A549 (cell line): ENCODE data around the gene MYEOV. TPM values are rescaled to one million over a fixed set of nuclear protein-coding genes. Genes with fewer than 3 reads are reported as not detected.

Experiments used
- ATAC-seq, 2 experiments: fragments of 200-7000 bp in 1 of 2; fragments of >200 bp in 1 of 2; cut with Nextera tagmentation in 1 of 2; cut with Tn5 transposase in 1 of 2; 3 replicates each; pipeline versions ENCODE4 v1.8.0 to v1.9.1; 2018 to 2020; ENCODE audit warnings: mild to moderate bottlenecking in 1 of 2, moderate library complexity in 1 of 2
- CTCF ChIA-PET: fragments of 300-600 bp; sonication (Branson Sonifier 250); formaldehyde crosslinking; extraction: SDS; loops from one replicate; lab custom pipeline; 2021; ENCODE audit warnings: antibody characterized with exemption, inconsistent platforms; lab: Yijun Ruan, JAX
- POLR2A ChIA-PET: fragments of 350-600 bp; formaldehyde crosslinking; extraction: SDS; loops from one replicate; lab custom pipeline; 2021; ENCODE audit warnings: antibody characterized with exemption, inconsistent platforms; lab: Yijun Ruan, JAX
- DNase-seq, 2 experiments: peaks; one replicate each; pipeline versions ENCODE4 v3.0.0 to v3.0.0-alpha.2; 2011 to 2016; ENCODE audit warnings: low read depth in 1 of 2, low spot score in 1 of 2
- FAIRE-seq: peaks from 2 replicates; lab custom pipeline; 2011; peaks lifted over from hg19 to GRCh38; lab: Jason Lieb, UNC
- H3K27ac ChIP-seq, 2 experiments: fragments of >200 bp; sonication (Bioruptor Twin); formaldehyde crosslinking; 3 replicates each; pipeline ENCODE4 v1.5.1; 2016 to 2017
- H3K4me1 ChIP-seq: fragments of >200 bp; sonication (Bioruptor Twin); formaldehyde crosslinking; 3 replicates; pipeline ENCODE4 v1.6.1; 2016
- H3K4me2 ChIP-seq: fragments of >200 bp; sonication (Bioruptor Twin); formaldehyde crosslinking; 3 replicates; pipeline ENCODE4 v1.6.1; 2016
- H3K4me3 ChIP-seq: fragments of >200 bp; sonication (Bioruptor Twin); formaldehyde crosslinking; 3 replicates; pipeline ENCODE4 v1.5.1; 2016
- H3K9me3 ChIP-seq: fragments of >200 bp; sonication (Bioruptor Twin); formaldehyde crosslinking; 3 replicates; pipeline ENCODE4 v1.6.1; 2016
- CBX2 ChIP-seq: fragments of 200-600 bp; sonication (generic); IDR thresholded peaks from 2 replicates; pipeline ENCODE4 v1.6.1; 2016; ENCODE audit warnings: low read depth, mild to moderate bottlenecking, borderline replicate concordance
- EHF ChIP-seq: fragments of 250-450 bp; sonication (Bioruptor Pico); IDR thresholded peaks from 2 replicates; pipeline ENCODE4 v1.5.0; 2020; ENCODE audit warnings: mild to moderate bottlenecking
- EHMT2 ChIP-seq: fragments of 200-600 bp; sonication (generic); IDR thresholded peaks from 2 replicates; pipeline ENCODE4 v1.6.1; 2016; ENCODE audit warnings: antibody characterized with exemption, low read depth, mild to moderate bottlenecking, moderate library complexity
- FOSL2 ChIP-seq, 2 experiments: fragments of 450-650 bp in 1 of 2; fragments of >200 bp in 1 of 2; sonication (Bioruptor Twin) in 1 of 2; formaldehyde crosslinking; IDR thresholded peaks; 2 replicates each; pipeline versions ENCODE4 v1.5.0 to v1.6.1; 2016 to 2020; ENCODE audit warnings: mild to moderate bottlenecking in 1 of 2, moderate library complexity in 1 of 2
- HOXA7 ChIP-seq: fragments of 250-450 bp; sonication (Bioruptor Pico); IDR thresholded peaks from 2 replicates; pipeline ENCODE4 v1.5.0; 2020; ENCODE audit warnings: mild to moderate bottlenecking, moderate library complexity
- JUN ChIP-seq, 2 experiments: fragments of >200 bp; sonication (Bioruptor Twin); formaldehyde crosslinking; IDR thresholded peaks; 2 replicates in 1 of 2; 3 replicates in 1 of 2; pipeline ENCODE4 v1.6.1; 2016 to 2017
- JUNB ChIP-seq: fragments of >200 bp; sonication (Bioruptor Twin); formaldehyde crosslinking; IDR thresholded peaks from 2 replicates; pipeline ENCODE4 v1.6.1; 2016
- MAZ ChIP-seq: fragments of 150-350 bp; IDR thresholded peaks from 2 replicates; pipeline ENCODE4 v1.6.1; 2014; ENCODE audit warnings: antibody characterized with exemption, low read depth, low read length, borderline replicate concordance
- NFE2L2 ChIP-seq: fragments of 150-350 bp; conservative IDR thresholded peaks from 2 replicates; pipeline ENCODE4 v1.6.1; 2014; ENCODE audit warnings: low read length
- NR3C1 ChIP-seq: fragments of >200 bp; sonication (Bioruptor Twin); formaldehyde crosslinking; IDR thresholded peaks from 3 replicates; pipeline ENCODE4 v1.6.1; 2017
- POLR2A ChIP-seq: IDR thresholded peaks from 2 replicates; pipeline ENCODE4 v1.6.1; 2012; ENCODE audit warnings: mild to moderate bottlenecking, low read length
- POLR2AphosphoS2 ChIP-seq: conservative IDR thresholded peaks from 2 replicates; pipeline ENCODE4 v1.6.1; 2012; ENCODE audit warnings: low read length, improper control_type of control experiment, inconsistent platforms
- RAD21 ChIP-seq, 2 experiments: fragments of >200 bp in 1 of 2; sonication (Bioruptor Twin) in 1 of 2; formaldehyde crosslinking in 1 of 2; IDR thresholded peaks in 1 of 2; conservative IDR thresholded peaks in 1 of 2; 2 replicates in 1 of 2; 3 replicates in 1 of 2; pipeline ENCODE4 v1.6.1; 2012 to 2018; ENCODE audit warnings: inconsistent platforms in 1 of 2
- RARB ChIP-seq: fragments of 250-450 bp; sonication (Bioruptor Pico); IDR thresholded peaks from 2 replicates; pipeline ENCODE4 v1.8.0; 2021; ENCODE audit warnings: mild to moderate bottlenecking, moderate library complexity
- RFX5 ChIP-seq: fragments of 450-650 bp; IDR thresholded peaks from 2 replicates; pipeline ENCODE4 v1.7.1; 2014; ENCODE audit warnings: antibody characterized with exemption, mild to moderate bottlenecking, moderate library complexity
- ZC3H11A ChIP-seq: fragments of 450-650 bp; IDR thresholded peaks from 2 replicates; pipeline ENCODE4 v1.6.1; 2014; ENCODE audit warnings: antibody characterized with exemption, mild to moderate bottlenecking
- ZSCAN20 ChIP-seq: fragments of 250-450 bp; sonication (Bioruptor Pico); IDR thresholded peaks from 2 replicates; pipeline ENCODE4 v1.8.0; 2022; ENCODE audit warnings: mild to moderate bottlenecking, moderate library complexity
- WGBS: methylation state at CpG from one replicate; pipeline ENCODE4 v1.1.6; 2017; ENCODE audit errors: missing lambda C conversion rate; 5-methylcytosine and 5-hydroxymethylcytosine counted together
- polyA plus RNA-seq, 4 experiments: library from polyadenylated mRNA; depleted of rRNA in 3 of 4; stranded (reverse); fragments of >200 nt; fragmentation: RNase III in 1 of 4; extraction: RNeasy Plus Mini Kit Qiagen cat#74134 plus additional on column Dnase treatment in 1 of 4; gene quantifications; 2 replicates in 3 of 4; 3 replicates in 1 of 4; pipeline ENCODE4 v1.2.3, GENCODE V29; 2011 to 2017
- TF ChIP-seq, protein P1 (sequence below): fragments of 200-600 bp; sonication (generic); IDR thresholded peaks from 2 replicates; pipeline ENCODE4 v1.6.1; 2016; ENCODE audit warnings: antibody characterized with exemption, mild to moderate bottlenecking, moderate library complexity
- TF ChIP-seq, protein P2 (sequence below): fragments of >200 bp; sonication (Bioruptor Twin); formaldehyde crosslinking; IDR thresholded peaks from 2 replicates; pipeline ENCODE4 v1.6.1; 2016
- TF ChIP-seq, protein P3 (sequence below): IDR thresholded peaks from 2 replicates; pipeline ENCODE4 v1.6.1; 2012; ENCODE audit warnings: low read depth, borderline replicate concordance
- TF ChIP-seq, protein P4 (sequence below): fragments of >200 bp; sonication (Bioruptor Twin); formaldehyde crosslinking; IDR thresholded peaks from 3 replicates; pipeline ENCODE4 v1.6.1; 2016
- TF ChIP-seq, protein P5 (sequence below): fragments of 250-450 bp; sonication (Bioruptor Pico); IDR thresholded peaks from 2 replicates; pipeline ENCODE4 v1.5.0; 2021; ENCODE audit warnings: mild to moderate bottlenecking, moderate library complexity, borderline replicate concordance

Gene MYEOV
- polyA plus RNA-seq, 2 of the 4 experiments (the other 2 are of a cell fraction), result 92.3 to 102 TPM

DNA sequence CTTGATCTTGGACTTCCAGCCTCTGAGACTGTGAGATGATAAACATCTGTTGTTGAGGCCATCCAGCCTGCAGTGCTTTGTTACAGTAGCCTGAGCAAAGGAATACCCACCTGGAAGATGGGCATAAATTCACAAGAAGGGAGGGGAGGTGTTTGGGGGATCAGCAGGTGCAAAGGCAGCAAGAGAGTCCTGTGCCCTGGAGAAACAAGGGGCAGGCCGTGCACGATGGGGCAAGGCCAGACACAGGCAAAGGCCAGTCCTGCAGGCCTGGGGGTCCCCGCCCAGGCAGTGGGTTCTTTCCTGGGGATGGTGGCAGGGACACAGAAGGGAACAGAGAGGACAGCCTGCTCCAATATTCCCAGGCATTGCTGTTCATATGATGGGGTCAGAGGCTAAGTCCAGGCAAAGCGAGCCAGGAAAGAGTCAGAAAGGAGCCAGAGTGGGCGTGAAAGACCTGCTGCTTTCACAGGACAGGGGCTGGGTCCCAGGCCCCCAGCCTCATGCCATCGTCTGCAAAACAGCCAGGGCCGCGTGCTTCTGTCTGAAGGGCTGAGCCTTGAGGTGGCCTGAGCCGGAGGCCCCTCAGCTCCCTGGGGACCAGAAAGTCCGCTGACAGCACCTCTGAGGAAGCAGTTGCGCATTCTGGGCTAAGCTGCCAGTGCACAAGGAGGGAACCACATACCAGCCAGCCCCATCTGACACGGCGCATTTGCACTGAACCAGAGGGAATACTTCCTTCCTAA lies 48.8 kb downstream of the MYEOV start:
- Histone ChIP-seq H3K4me1 (peaks cover 3% of the 10 kb centered on the region; the same call in 2 of the 3 replicates), H3K4me2 (no peak overlapping the region)
- no peak for ATAC-seq
- TF ChIP-seq FOSL2 (IDR thresholded peaks at IDR 0.05) (no peak), FOSL2 (CRISPR knock-in tag; IDR thresholded peaks at IDR 0.05) (no peak), RARB (no peak), POLR2A (no peak)
- TF ChIP-seq, all 56 proteins: peak for 0
- no peak for DNase-seq
- no peak for FAIRE-seq
- WGBS, result 95% methylated on average over 13 of the region's 13 CpGs
- Histone ChIP-seq H3K9me3 (no peaks in the 10 kb centered on the region), H3K4me3 (no peak overlapping the region), H3K27ac (no peak overlapping the region)
- ChIA-PET POLR2A (no interaction called here), CTCF (no interaction called here)

DNA sequence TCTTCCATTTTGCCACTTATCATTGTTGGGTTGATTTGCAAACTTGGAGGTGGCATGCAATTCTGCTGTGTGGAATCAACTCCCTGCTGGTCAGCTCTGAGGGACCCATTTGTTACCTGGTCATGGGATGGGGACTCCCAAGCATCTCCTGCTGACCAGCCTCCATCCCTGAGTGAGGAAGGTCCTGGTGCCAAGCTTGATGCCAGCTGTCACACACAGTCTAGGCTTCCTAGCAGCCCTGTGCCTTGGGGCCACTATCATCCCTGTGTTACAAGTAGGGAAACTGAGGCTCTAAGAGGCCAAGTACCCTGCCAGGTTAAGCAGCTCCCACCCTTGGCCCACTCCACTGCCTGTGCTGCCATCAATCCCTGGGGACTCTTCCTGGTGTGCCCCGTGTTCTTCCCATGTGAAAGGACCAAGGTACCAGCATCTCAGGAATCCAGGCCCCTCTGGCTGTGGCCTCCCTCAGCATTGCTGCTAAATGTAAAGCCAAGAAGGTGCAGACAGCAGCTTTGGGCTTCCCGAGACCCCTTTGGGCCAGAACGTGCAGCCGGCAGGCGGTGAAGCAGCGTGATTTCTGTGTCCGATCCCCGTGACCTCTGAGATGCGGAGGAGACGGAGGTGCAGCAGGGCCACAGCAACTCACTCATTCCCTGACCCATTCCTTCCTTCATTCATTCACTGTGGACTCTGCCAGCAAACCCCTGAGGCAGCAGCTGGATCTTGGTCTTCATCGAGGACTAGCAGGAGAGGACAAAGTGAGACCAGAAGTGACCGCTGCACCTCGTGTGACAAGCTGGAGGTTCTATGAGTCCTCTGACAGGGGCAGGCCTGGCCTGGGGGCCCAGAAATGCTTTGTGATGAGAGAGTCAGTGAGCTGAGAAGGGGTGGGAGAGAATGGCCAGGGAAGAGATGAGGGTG lies 49.7 kb downstream of the MYEOV start:
- no peaks in the 10 kb centered on the region for H3K9me3 ChIP-seq
- H3K4me2 ChIP-seq, result no peak overlapping the region
- H3K4me1 ChIP-seq, result peaks cover 7% of the 10 kb centered on the region
- H3K4me3 ChIP-seq, result no peak overlapping the region
- DNase-seq (no peak), FAIRE-seq (no peak), ATAC-seq (no peak)
- 94% methylated on average over 13 of the region's 13 CpGs for WGBS
- no peak overlapping the region for H3K27ac ChIP-seq
- ChIA-PET CTCF (interaction anchor here (0.8 to 2.0 kb wide), 2 partner anchors 10 to 242 kb away, joined by 4 to 5 read pairs; no protein-coding TSS in a partner anchor), POLR2A (no interaction called here)
- TF ChIP-seq, protein P1, sequence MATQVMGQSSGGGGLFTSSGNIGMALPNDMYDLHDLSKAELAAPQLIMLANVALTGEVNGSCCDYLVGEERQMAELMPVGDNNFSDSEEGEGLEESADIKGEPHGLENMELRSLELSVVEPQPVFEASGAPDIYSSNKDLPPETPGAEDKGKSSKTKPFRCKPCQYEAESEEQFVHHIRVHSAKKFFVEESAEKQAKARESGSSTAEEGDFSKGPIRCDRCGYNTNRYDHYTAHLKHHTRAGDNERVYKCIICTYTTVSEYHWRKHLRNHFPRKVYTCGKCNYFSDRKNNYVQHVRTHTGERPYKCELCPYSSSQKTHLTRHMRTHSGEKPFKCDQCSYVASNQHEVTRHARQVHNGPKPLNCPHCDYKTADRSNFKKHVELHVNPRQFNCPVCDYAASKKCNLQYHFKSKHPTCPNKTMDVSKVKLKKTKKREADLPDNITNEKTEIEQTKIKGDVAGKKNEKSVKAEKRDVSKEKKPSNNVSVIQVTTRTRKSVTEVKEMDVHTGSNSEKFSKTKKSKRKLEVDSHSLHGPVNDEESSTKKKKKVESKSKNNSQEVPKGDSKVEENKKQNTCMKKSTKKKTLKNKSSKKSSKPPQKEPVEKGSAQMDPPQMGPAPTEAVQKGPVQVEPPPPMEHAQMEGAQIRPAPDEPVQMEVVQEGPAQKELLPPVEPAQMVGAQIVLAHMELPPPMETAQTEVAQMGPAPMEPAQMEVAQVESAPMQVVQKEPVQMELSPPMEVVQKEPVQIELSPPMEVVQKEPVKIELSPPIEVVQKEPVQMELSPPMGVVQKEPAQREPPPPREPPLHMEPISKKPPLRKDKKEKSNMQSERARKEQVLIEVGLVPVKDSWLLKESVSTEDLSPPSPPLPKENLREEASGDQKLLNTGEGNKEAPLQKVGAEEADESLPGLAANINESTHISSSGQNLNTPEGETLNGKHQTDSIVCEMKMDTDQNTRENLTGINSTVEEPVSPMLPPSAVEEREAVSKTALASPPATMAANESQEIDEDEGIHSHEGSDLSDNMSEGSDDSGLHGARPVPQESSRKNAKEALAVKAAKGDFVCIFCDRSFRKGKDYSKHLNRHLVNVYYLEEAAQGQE, result no peak
- TF ChIP-seq RFX5 (no peak), ZC3H11A (no peak), EHMT2 (no peak), MAZ (no peak), EHF (CRISPR knock-in tag) (no peak), JUNB (no peak), RAD21 (conservative IDR thresholded peaks at IDR 0.05 in 1 of 2, IDR thresholded peaks at IDR 0.05 in 1 of 2) (no peak), NR3C1 (no peak), JUN (IDR thresholded peaks at IDR 0.05) (no peak), POLR2AphosphoS2 (no peak), ZSCAN20 (CRISPR knock-in tag) (no peak), CBX2 (no peak), POLR2A (no peak), NFE2L2 (no peak), HOXA7 (no peak)
- TF ChIP-seq, protein P2, sequence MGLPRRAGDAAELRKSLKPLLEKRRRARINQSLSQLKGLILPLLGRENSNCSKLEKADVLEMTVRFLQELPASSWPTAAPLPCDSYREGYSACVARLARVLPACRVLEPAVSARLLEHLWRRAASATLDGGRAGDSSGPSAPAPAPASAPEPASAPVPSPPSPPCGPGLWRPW, result no peak
- TF ChIP-seq, protein P3, sequence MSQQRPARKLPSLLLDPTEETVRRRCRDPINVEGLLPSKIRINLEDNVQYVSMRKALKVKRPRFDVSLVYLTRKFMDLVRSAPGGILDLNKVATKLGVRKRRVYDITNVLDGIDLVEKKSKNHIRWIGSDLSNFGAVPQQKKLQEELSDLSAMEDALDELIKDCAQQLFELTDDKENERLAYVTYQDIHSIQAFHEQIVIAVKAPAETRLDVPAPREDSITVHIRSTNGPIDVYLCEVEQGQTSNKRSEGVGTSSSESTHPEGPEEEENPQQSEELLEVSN, result no peak
- TF ChIP-seq, protein P4, sequence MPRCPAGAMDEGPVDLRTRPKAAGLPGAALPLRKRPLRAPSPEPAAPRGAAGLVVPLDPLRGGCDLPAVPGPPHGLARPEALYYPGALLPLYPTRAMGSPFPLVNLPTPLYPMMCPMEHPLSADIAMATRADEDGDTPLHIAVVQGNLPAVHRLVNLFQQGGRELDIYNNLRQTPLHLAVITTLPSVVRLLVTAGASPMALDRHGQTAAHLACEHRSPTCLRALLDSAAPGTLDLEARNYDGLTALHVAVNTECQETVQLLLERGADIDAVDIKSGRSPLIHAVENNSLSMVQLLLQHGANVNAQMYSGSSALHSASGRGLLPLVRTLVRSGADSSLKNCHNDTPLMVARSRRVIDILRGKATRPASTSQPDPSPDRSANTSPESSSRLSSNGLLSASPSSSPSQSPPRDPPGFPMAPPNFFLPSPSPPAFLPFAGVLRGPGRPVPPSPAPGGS, result no peak
- TF ChIP-seq, protein P5, sequence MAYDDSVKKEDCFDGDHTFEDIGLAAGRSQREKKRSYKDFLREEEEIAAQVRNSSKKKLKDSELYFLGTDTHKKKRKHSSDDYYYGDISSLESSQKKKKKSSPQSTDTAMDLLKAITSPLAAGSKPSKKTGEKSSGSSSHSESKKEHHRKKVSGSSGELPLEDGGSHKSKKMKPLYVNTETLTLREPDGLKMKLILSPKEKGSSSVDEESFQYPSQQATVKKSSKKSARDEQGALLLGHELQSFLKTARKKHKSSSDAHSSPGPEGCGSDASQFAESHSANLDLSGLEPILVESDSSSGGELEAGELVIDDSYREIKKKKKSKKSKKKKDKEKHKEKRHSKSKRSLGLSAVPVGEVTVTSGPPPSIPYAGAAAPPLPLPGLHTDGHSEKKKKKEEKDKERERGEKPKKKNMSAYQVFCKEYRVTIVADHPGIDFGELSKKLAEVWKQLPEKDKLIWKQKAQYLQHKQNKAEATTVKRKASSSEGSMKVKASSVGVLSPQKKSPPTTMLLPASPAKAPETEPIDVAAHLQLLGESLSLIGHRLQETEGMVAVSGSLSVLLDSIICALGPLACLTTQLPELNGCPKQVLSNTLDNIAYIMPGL (CRISPR knock-in tag), result no peak
